ENCODE results near the gene MSX1.

GRCh38 chr4:4851906-4852305 is 7.6 kb upstream of the MSX1 start:
- TF ChIP-seq CTCF (IDR thresholded peaks at IDR 0.05; ENCODE audit: low read depth, low read length, missing input control) (no peak), SP1 (IDR thresholded peaks at IDR 0.05) (no peak), ZBTB33 (IDR thresholded peaks at IDR 0.05) (no peak), MAX (IDR thresholded peaks at IDR 0.05) (no peak), TAF1 (conservative IDR thresholded peaks at IDR 0.05) (no peak), YY1 (IDR thresholded peaks at IDR 0.05) (no peak), RXRA (IDR thresholded peaks at IDR 0.05) (no peak), GABPA (IDR thresholded peaks at IDR 0.05 in 1 of 2, conservative IDR thresholded peaks at IDR 0.05 in 1 of 2) (no peak), HNF4G (IDR thresholded peaks at IDR 0.05) (no peak), JUND (IDR thresholded peaks at IDR 0.05) (no peak), ATF3 (IDR thresholded peaks at IDR 0.05) (no peak)

Measured in liver (tissue), 3 donors.